NOMO-1 (cell line): ENCODE measurements around the gene ZBTB16.

ENCODE experiments used
- DNase-seq, 2 experiments: peaks; one replicate each; lab custom pipeline; 2025; ENCODE audit not compliant: unreplicated experiment in 2 of 2; lab: John Stamatoyannopoulos, UW

Gene ZBTB16

GRCh38 chr11:114196997-114197703, 137.6 kb downstream of the ZBTB16 start:
- DNase-seq = no peak

DNA sequence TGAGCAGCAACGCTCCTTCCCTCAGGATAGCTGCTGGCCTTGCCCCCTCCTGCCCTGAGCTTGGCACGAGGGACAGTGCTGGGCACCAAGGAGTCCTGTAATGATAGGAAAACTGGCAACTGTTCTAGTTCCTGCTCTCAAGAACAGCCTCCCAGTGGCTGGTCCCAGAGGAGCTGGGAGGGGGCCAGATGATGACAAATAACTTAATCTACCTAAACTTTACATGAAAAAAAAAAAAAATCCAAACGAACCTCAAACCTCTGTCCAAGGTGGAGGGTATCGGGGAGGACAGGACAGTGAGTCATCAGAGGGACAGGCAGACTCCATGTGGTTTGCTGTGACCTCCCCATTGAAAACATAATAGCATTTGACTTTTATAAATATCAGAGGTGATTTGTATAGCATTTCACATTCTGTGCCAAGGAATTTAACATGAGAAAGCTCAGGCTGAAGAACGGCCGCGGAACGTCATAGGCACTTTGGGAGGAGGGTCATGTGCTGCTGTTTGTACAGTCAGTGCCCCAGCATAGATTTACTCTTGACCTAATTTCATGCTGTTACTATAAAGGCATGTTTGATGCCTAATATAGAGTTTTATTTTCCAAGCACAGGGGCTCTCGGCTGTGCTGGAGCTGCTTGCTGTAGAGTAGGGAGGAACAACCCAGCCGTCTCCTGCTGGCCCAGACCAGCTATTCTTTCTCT, 138.4 kb downstream of the ZBTB16 start:
- DNase-seq = no peak

- DNase-seq = no peak
Observed at GRCh38 chr11:114199051-114199450, 139.5 kb downstream of the ZBTB16 start.

DNA sequence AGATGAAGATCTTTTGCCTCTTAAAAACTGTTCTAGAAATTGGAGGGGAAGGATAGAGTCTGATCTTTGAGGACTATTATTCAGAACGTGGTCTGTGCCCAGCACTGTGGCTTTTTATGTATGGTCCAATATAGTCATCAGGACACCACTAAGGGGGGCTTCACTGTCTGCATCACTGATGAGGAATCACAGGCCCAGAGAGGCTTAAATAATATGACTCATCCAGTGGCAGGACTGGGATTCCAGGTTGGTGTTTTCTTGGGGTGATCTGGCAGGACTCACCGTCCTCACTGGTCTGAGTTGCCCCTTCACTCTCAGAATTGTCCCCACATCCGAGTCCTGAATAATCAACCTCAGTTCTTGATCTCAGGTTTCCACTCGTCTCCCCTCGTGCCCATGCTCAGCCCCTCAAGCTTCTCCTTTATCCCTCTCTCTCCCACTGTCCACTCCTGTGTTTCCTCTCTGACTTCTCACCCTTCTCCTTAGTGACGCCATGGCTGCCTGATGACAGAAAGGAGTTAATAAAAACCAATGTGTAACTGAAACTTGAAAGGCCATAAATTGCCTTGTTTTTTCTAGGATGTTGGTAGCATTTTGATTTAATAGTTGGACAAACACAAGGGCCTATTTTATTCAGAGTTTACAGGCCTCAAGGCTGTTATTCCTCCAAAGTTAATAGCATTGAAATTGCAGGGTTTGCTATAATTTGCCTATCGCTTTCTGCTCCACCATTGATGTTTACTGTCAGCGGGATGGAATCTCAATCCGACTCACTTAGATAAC, 141.0 kb downstream of the ZBTB16 start:
- no peak for DNase-seq

GRCh38 chr11:114201219-114201618, 141.7 kb downstream of the ZBTB16 start:
- no peak for DNase-seq

- no peak for DNase-seq
Observed at GRCh38 chr11:114202011-114202609, 142.6 kb downstream of the ZBTB16 start.

- DNase-seq = no peak
Observed at GRCh38 chr11:114207096-114207495, 147.6 kb downstream of the ZBTB16 start.

- no peak for DNase-seq
Observed at GRCh38 chr11:114208377-114208776, 148.9 kb downstream of the ZBTB16 start.

DNA sequence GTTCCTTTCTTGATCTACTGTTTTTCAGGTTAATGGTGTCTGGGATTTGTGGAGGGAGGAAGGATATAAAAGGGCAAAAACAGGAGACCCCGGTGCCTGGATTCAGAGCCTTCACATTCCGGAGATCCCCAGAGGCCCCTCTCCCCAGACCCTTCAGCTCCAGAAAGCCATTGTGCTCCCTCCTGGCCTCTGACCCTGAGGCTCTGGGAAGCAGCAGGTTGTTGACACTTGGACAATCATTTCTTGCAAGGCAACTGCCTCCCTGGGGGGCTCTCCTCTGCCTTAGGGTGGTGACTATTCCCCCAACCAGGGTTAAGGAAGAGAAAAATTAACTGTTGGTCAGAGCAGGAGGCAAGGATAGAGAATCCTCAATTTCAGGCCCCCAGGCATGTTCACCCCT, 149.8 kb downstream of the ZBTB16 start:
- no peak for DNase-seq

DNA sequence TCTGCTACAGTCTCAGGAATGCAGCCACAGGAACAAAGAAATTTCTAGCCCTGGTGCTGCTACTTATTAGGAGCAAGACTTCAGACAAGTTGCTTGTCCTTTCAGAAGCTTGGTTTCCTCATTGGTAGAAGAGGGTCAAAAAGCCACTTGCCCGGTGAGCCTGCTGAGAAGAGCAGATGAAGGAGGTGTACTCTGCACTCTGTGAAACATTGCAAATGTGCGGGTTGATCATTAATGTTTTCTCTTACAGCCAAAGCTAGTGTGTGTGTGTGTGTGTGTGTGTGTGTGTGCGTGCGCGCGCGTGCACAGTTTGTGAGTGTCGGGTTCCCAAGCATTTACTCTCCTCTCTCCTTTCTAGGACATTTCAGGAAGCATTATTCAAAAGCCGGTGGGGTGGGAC, 150.4 kb downstream of the ZBTB16 start:
- no peak for DNase-seq

DNA sequence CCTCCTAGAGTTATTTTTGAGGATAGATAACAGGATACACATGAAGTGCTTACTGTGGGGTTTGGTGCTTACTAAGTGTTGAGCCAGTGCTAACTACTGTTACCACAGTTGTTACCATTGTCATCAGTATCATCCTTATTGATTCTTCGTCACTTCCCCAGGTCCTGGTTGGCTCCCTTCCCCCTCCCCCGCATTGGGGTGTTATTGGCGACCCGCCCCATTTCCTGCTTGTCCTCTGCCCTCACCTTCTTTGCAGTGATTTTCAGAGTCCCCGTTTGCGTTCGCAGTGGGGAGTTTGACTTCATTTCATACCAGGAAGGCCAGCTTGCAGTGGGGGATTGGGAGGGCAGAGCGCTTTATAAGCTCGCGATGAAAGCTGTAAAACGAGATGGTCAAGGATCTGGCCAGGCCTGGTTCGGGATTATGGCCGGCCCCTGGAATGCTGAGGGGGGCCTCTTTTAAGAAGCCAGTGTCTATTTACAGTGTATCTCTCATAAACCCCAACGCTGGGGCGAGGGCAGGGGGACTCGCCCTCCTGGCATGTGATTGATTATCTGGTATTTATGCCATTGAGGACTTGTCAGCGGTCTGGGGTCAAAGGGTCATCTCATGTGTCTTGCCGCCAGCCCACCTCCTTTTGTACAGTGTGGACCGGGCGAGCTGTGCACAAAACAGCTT, 152.1 kb downstream of the ZBTB16 start:
- no peak for DNase-seq

DNA sequence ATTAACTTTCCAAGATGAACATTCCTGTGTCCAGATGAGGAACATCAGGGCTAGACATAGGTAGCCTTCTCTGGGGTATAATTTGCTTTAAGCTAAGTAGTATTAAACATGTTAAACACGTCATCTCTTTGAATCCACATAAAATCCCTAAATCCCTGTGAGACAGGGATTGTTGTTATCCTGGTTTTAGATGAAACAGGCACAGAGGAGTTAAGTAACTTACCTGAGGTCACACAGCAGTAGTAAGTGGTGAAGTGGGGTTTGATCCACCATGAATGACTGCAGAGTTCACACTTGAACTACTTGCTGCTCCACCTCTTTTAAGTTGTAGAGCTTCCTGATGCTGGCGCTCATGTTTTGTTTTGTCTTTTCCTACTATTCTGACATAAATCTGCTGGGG, 154.1 kb downstream of the ZBTB16 start:
- no peak for DNase-seq

DNA sequence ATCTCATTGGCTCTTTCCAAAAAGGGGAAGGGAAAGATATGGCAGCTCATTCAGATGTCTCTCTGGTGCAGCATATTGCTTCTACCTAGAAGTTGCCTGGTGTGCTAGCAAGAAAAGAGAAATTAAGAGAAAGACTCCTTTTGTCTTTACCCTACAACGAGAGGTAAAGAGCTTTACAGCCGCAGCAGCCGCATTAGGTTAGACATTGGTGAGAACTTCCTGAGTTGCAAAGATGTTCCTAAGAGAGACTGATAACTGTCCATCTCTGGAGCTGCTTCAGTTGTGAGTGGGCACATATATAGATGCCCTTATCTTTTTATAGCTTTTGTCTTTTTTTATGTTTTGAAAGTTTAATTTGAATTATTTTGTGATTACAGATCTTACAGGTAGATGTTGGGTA, 155.9 kb downstream of the ZBTB16 start:
- no peak for DNase-seq

GRCh38 chr11:114215871-114216795, 156.6 kb downstream of the ZBTB16 start:
- DNase-seq = no peak

DNA sequence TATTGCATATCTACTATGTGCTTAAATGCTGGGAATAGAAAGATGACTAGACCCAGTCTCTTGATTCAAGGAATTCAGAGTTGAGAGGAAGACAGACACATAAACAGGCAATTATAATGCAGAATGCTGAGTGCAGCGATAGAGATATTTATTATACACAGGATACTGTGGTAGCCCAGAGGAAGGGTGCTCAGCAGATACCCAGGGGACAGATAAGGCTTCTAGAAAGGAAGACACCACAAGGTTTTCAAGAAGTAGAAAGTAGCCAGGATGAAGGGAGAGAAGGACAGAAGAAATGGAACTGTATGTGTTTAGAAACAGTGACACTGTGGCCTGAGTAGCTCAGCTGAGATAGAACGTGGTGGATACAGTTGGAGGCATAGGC, 157.3 kb downstream of the ZBTB16 start:
- DNase-seq = no peak

- DNase-seq = no peak
Observed at GRCh38 chr11:114218508-114218907, 159.0 kb downstream of the ZBTB16 start.

DNA sequence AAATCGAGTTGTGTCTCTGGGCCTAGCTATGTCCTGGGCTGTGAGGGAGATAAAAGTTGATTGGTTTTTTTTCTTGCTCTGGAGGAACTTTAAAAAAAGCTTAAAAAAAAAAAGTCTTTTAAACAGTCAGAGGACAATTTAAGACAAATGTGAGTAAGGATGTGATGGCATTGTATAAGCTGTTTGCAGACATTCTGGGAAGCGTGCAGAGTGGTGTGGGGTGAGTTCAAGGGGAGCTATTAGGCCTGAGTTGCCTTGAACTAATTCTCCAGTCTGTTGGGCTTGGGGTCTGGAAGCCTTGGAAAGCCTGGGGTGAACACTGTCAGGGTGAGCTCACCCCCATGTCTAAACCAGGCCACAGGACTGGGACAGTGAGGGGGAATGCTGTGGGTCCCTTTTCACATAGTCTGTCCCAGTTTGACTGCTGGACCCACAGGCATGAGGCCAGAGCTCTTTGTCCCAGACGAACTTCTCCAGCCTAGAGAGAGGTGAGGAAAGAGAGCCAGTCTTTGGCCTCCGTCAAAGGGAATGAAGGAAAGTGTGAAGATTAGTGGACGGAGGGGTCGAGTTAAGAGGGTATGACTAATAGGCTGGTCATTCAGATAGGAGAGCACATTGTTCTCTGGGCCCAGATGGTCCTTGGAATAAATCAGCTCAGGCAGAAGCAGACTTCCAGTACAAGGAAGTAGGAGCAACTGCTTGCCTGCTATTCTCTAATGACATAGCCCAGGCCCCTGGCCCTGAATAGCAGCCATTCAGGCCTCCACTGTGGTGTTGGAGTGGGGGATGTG, 160.2 kb downstream of the ZBTB16 start:
- no peak for DNase-seq

- no peak for DNase-seq
Observed at GRCh38 chr11:114221037-114221436, 161.5 kb downstream of the ZBTB16 start.

- DNase-seq = no peak
Observed at GRCh38 chr11:114225661-114226060, 166.2 kb downstream of the ZBTB16 start.
